HCT116 (cell line): Measurements from ENCODE around the gene BEND6. TPM values are rescaled to one million over a fixed set of nuclear protein-coding genes. Genes with fewer than 3 reads are reported as not detected.
A peak's percentile ranks its signal among the peaks of the same experiment; 100 is the strongest.

Source experiments
- ATAC-seq: fragments of 200-7000 bp; cut with Tn5 transposase; 2 replicates; pipeline ENCODE4 v1.9.1; 2020; ENCODE audit warnings: mild to moderate bottlenecking, moderate library complexity
- BruUV-seq: library from RNA; stranded (reverse); fragments of 400-500 nt; replicated peaks from 2 replicates; lab custom pipeline; 2021; lab: Mats Ljungman, UMichigan
- CTCF ChIA-PET: fragments of 300-600 bp; sonication (Branson Sonifier 250); formaldehyde crosslinking; loops from one replicate; lab custom pipeline; 2021; ENCODE audit warnings: antibody characterized with exemption; lab: Charles Lee
- POLR2A ChIA-PET: fragments of 300-600, 350-600 bp; sonication (Branson Sonifier 250); formaldehyde crosslinking; loops from one replicate; lab custom pipeline; 2021; ENCODE audit warnings: antibody characterized with exemption; lab: Charles Lee
- RAD21 ChIA-PET, 2 experiments: fragments of 300-600 bp; sonication (Branson Sonifier 250); formaldehyde crosslinking; loops; one replicate each; lab custom pipeline; 2023; ENCODE audit warnings: low total read pairs in 2 of 2; ENCODE audit not compliant: uncharacterized antibody in 2 of 2, unreplicated experiment in 2 of 2, low non-redundant PET in 1 of 2; lab: Charles Lee
- DNase-seq: peaks from one replicate; pipeline ENCODE4 v3.0.0-alpha.2; 2010; ENCODE audit warnings: low read depth, low spot score
- H2AFZ ChIP-seq: fragments of 200-600 bp; shearing (Covaris generic), sonication (generic); 2 replicates; pipeline ENCODE4 v1.6.1; 2017; ENCODE audit warnings: low read depth, mixed run types, mixed read lengths, antibody characterized with exemption, low read length; ENCODE audit not compliant: poor library complexity, severe bottlenecking
- H3K27ac ChIP-seq: 2 replicates; pipeline ENCODE4 v1.5.1; 2012; ENCODE audit warnings: low read depth, low read length
- H3K27me3 ChIP-seq: fragments of 200-600 bp; sonication (generic); 2 replicates; pipeline ENCODE4 v1.6.1; 2016; ENCODE audit warnings: mixed run types, low read length, mixed read lengths; ENCODE audit not compliant: insufficient read depth
- H3K36me3 ChIP-seq, 2 experiments: fragments of 200-500 bp in 1 of 2; fragments of 200-600 bp in 1 of 2; sonication (Bioruptor generic) in 1 of 2; sonication (generic) in 1 of 2; 2 replicates each; pipeline versions ENCODE4 v1.5.1 to v1.6.1; 2014 to 2016; ENCODE audit warnings: low read length in 2 of 2, inconsistent platforms in 1 of 2, mixed read lengths in 1 of 2, mixed run types in 1 of 2; ENCODE audit not compliant: insufficient read depth in 2 of 2, control insufficient read depth in 1 of 2
- H3K4me1 ChIP-seq, 2 experiments: fragments of 200-600 bp in 1 of 2; sonication (generic) in 1 of 2; 2 replicates each; pipeline versions ENCODE4 v1.5.1 to v1.6.1; 2012 to 2017; ENCODE audit warnings: low read length in 2 of 2, inconsistent platforms in 1 of 2, mild to moderate bottlenecking in 1 of 2, mixed read lengths in 1 of 2, mixed run types in 1 of 2, moderate library complexity in 1 of 2; ENCODE audit not compliant: insufficient read depth in 2 of 2, control insufficient read depth in 1 of 2
- H3K4me2 ChIP-seq: fragments of 200-600 bp; sonication (generic); 2 replicates; pipeline ENCODE4 v1.6.1; 2017; ENCODE audit warnings: mixed run types, low read length, mixed read lengths
- H3K4me3 ChIP-seq, 2 experiments: fragments of 200-600 bp in 1 of 2; sonication (generic) in 1 of 2; replicated peaks in 1 of 2; 2 replicates each; pipeline ENCODE4 v1.5.1; 2011 to 2016; ENCODE audit warnings: low read length in 2 of 2, control low read depth in 1 of 2, low read depth in 1 of 2, mild to moderate bottlenecking in 1 of 2, mixed read lengths in 1 of 2, mixed run types in 1 of 2
- H3K79me2 ChIP-seq: fragments of 200-600 bp; sonication (generic); 2 replicates; pipeline ENCODE4 v1.6.1; 2017; ENCODE audit warnings: mild to moderate bottlenecking, mixed run types, low read length, moderate library complexity, mixed read lengths; ENCODE audit not compliant: insufficient read depth
- H3K9ac ChIP-seq: fragments of 200-600 bp; sonication (generic); 2 replicates; pipeline ENCODE4 v1.6.1; 2016; ENCODE audit warnings: low read length, mixed read lengths
- H3K9me2 ChIP-seq: fragments of 200-600 bp; sonication (generic), shearing (Covaris generic); 2 replicates; pipeline ENCODE4 v1.6.1; 2017; ENCODE audit warnings: mixed run types, mild to moderate bottlenecking, moderate library complexity; ENCODE audit not compliant: insufficient read depth
- H3K9me3 ChIP-seq, 2 experiments: fragments of 200-500 bp in 1 of 2; fragments of 200-600 bp in 1 of 2; sonication (Bioruptor generic) in 1 of 2; sonication (generic) in 1 of 2; 2 replicates each; pipeline ENCODE4 v1.6.1; 2014 to 2017; ENCODE audit warnings: low read length in 2 of 2, mixed read lengths in 2 of 2, inconsistent platforms in 1 of 2, low read depth in 1 of 2, mild to moderate bottlenecking in 1 of 2, mixed run types in 1 of 2, moderate library complexity in 1 of 2; ENCODE audit not compliant: control insufficient read depth in 1 of 2, insufficient read depth in 1 of 2
- H4K20me1 ChIP-seq: fragments of 200-600 bp; sonication (generic), shearing (Covaris generic); 2 replicates; pipeline ENCODE4 v1.6.1; 2017; ENCODE audit warnings: mixed run types, mild to moderate bottlenecking, moderate library complexity; ENCODE audit not compliant: insufficient read depth
- CBX3 ChIP-seq: IDR thresholded peaks from 2 replicates; pipeline ENCODE4 v1.6.1; 2012; ENCODE audit warnings: low read depth
- CEBPB ChIP-seq: IDR thresholded peaks from 2 replicates; pipeline ENCODE4 v1.6.1; 2012; ENCODE audit warnings: low read depth
- EGR1 ChIP-seq: IDR thresholded peaks from 2 replicates; pipeline ENCODE4 v1.6.1; 2012; ENCODE audit warnings: low read depth
- ELF1 ChIP-seq: IDR thresholded peaks from 2 replicates; pipeline ENCODE4 v1.6.1; 2012; ENCODE audit warnings: low read depth, borderline replicate concordance
- EZH2 ChIP-seq: fragments of 200-600 bp; sonication (generic); IDR thresholded peaks from 2 replicates; pipeline ENCODE4 v1.6.1; 2017; ENCODE audit warnings: antibody characterized with exemption, mixed run types
- EZH2phosphoT487 ChIP-seq: fragments of 200-600 bp; IDR thresholded peaks from 2 replicates; pipeline ENCODE4 v1.6.1; 2018; ENCODE audit warnings: antibody characterized with exemption, borderline replicate concordance
- FOSL1 ChIP-seq: IDR thresholded peaks from 2 replicates; pipeline ENCODE4 v1.6.1; 2012; ENCODE audit warnings: low read depth
- MAX ChIP-seq: IDR thresholded peaks from 2 replicates; pipeline ENCODE4 v1.6.1; 2012
- POLR2A ChIP-seq: IDR thresholded peaks from 2 replicates; pipeline ENCODE4 v1.7.0; 2011; ENCODE audit warnings: borderline replicate concordance; ENCODE audit not compliant: insufficient read depth, insufficient read length; ENCODE audit errors: extremely low read depth
- POLR2AphosphoS5 ChIP-seq: IDR thresholded peaks from 2 replicates; pipeline ENCODE4 v1.6.1; 2011; ENCODE audit warnings: mild to moderate bottlenecking, low read depth, low read length, moderate library complexity
- REST ChIP-seq: IDR thresholded peaks from 2 replicates; pipeline ENCODE4 v1.6.1; 2012; ENCODE audit warnings: low read depth
- SIN3A ChIP-seq: IDR thresholded peaks from 2 replicates; pipeline ENCODE4 v1.6.1; 2012; ENCODE audit warnings: low read depth
- SP1 ChIP-seq: IDR thresholded peaks from 2 replicates; pipeline ENCODE4 v1.6.1; 2012; ENCODE audit warnings: low read depth
- SRF ChIP-seq: IDR thresholded peaks from 2 replicates; pipeline ENCODE4 v1.6.1; 2012; ENCODE audit warnings: low read depth
- TCF7L2 ChIP-seq: IDR thresholded peaks from 2 replicates; pipeline ENCODE4 v1.7.0; 2011; ENCODE audit warnings: borderline replicate concordance, inconsistent platforms; ENCODE audit not compliant: insufficient read depth, insufficient read length; ENCODE audit errors: extremely low read depth
- YY1 ChIP-seq: IDR thresholded peaks from 2 replicates; pipeline ENCODE4 v1.6.1; 2011; ENCODE audit warnings: low read length, low read depth, moderate library complexity, mild to moderate bottlenecking; ENCODE audit not compliant: insufficient replicate concordance; ENCODE audit errors: extremely low read depth
- ZBTB33 ChIP-seq: IDR thresholded peaks from 2 replicates; pipeline ENCODE4 v1.6.1; 2011; ENCODE audit warnings: mild to moderate bottlenecking, low read length, moderate library complexity; ENCODE audit not compliant: insufficient replicate concordance; ENCODE audit errors: extremely low read depth
- ZFX ChIP-seq: fragments of 450-650 bp; IDR thresholded peaks from 2 replicates; pipeline ENCODE4 v1.6.1; 2017
- ZNF274 ChIP-seq: fragments of 200-500 bp; sonication (Bioruptor generic); IDR thresholded peaks from 2 replicates; pipeline ENCODE4 v1.6.1; 2014; ENCODE audit warnings: mild to moderate bottlenecking, low read depth, low read length, inconsistent platforms
- intact Hi-C: fragments of 100-400 bp; cut with micrococcal nuclease; formaldehyde crosslinking; loops from 2 replicates; pipeline ENCODE4 v1.10.0; 2022
- total RNA-seq: library from RNA; stranded (reverse); gene quantifications from one replicate; pipeline ENCODE4 v1.2.1, GENCODE V29; 2021; ENCODE audit not compliant: unreplicated experiment

The BEND6 gene
- total RNA-seq, 1 experiment from 2014 or later, result 4.0 TPM

GRCh38 chr6:56955171-56956155, 556 bp downstream of the BEND6 start:
- peak overlapping the region; percentile 91 for H3K4me2 ChIP-seq
- TF ChIP-seq EZH2phosphoT487 (no peak), CBX3 (peak; percentile 68; the same call in 1 of the 2 replicates), TCF7L2 (peak; percentile 64), SIN3A (peak; percentile 67), YY1 (peak; percentile 74), CEBPB (no peak), SRF (no peak), SP1 (peak; percentile 24; the same call in 1 of the 2 replicates), MAX (peak; percentile 19; the same call in 1 of the 2 replicates), ELF1 (peak; percentile 34; the same call in 1 of the 2 replicates), POLR2AphosphoS5 (peak; percentile 53), ZBTB33 (peak; percentile 42), EZH2 (no peak), FOSL1 (0 out of 2 replicates have a peak, but pooled peaks have one; percentile 5), POLR2A (no peak), EGR1 (0 out of 2 replicates have a peak, but pooled peaks have one; percentile 6), REST (no peak), ZNF274 (no peak), ZFX (peak; percentile 15; the same call in 1 of the 2 replicates)

More at GRCh38 chr6:56955171-56956155, 556 bp downstream of the BEND6 start:
- ChIA-PET CTCF (interaction anchor here (0.6 to 1.7 kb wide), 18 partner anchors 9 to 370 kb away, joined by 3 to 18 read pairs (median 4); partner anchors contain the start of genes BAG2 and PRIM2), POLR2A (interaction anchor here (1.0 to 1.4 kb wide), 4 partner anchors 16 to 137 kb away, joined by 3 to 10 read pairs (median 4); no protein-coding TSS in a partner anchor), RAD21 (interaction anchor here (0.5 to 1.2 kb wide), 3 partner anchors 51 to 53 kb away, joined by 4 to 13 read pairs (median 8); no protein-coding TSS in a partner anchor)
- BruUV-seq, result TSS peak; percentile 58
- Histone ChIP-seq H3K27me3 (no peaks in the 10 kb centered on the region), H3K9me3 (no peaks in the 10 kb centered on the region), H3K27ac (peak overlapping the region; percentile 99), H2AFZ (peak overlapping the region; percentile 73), H3K4me3 (peak overlapping the region; percentile 88 to 92), H3K36me3 (peaks cover 0 to 23% of the 10 kb centered on the region in 2 experiments; a peak in 2 of 4 replicates), H3K9ac (peak overlapping the region; percentile 66), H3K79me2 (peaks cover 45% of the 10 kb centered on the region), H4K20me1 (no peaks in the 10 kb centered on the region), H3K4me1 (peaks cover 15 to 58% of the 10 kb centered on the region in 2 experiments), H3K9me2 (no peaks in the 10 kb centered on the region)
- ATAC-seq, result peak; percentile 83
- peak; percentile 87 for DNase-seq
- intact Hi-C loops, result loop anchor here (1.0 to 5.0 kb wide), 6 partner anchors 17 to 361 kb away; partner anchors contain the start of gene BAG2
